Retinal pigment epithelial cell (primary cell): ENCODE data around the gene NBEA.

Experiments used
- DNase-seq: peaks from one replicate; pipeline ENCODE4 v3.0.0-alpha.2; 2010; ENCODE audit warnings: low read depth
- H3K4me3 ChIP-seq: 2 replicates; pipeline ENCODE4 v1.5.1; 2011; ENCODE audit warnings: mild to moderate bottlenecking, low read length, control low read depth, moderate library complexity
- CTCF ChIP-seq: conservative IDR thresholded peaks from 2 replicates; pipeline ENCODE4 v1.5.1; 2011; ENCODE audit warnings: low read depth, low read length, control low read depth, inconsistent platforms

Gene NBEA

GRCh38 chr13:35630551-35631275 lies 688.6 kb downstream of the NBEA start:
- DNase-seq = peak; percentile 28
- TF ChIP-seq CTCF = peak; percentile 77
- H3K4me3 ChIP-seq = no peak overlapping the region

GRCh38 chr13:35631666-35632065 lies 689.6 kb downstream of the NBEA start:
- no peak for TF ChIP-seq CTCF
- H3K4me3 ChIP-seq = no peak overlapping the region
- no peak for DNase-seq

GRCh38 chr13:35643625-35644024 lies 701.6 kb downstream of the NBEA start:
- DNase-seq = no peak

GRCh38 chr13:35646056-35646774 lies 704.1 kb downstream of the NBEA start:
- DNase-seq = no peak
- no peak overlapping the region for H3K4me3 ChIP-seq
- no peak for TF ChIP-seq CTCF

More at GRCh38 chr13:35643625-35644024, 701.6 kb downstream of the NBEA start:
- TF ChIP-seq CTCF = no peak
- no peak overlapping the region for H3K4me3 ChIP-seq

GRCh38 chr13:35648201-35648600 lies 706.1 kb downstream of the NBEA start:
- no peak for TF ChIP-seq CTCF
- H3K4me3 ChIP-seq = no peak overlapping the region
- no peak for DNase-seq

- DNase-seq = no peak
- no peak overlapping the region for H3K4me3 ChIP-seq
- TF ChIP-seq CTCF = no peak
Observed at GRCh38 chr13:35649162-35649561, 707.1 kb downstream of the NBEA start.

GRCh38 chr13:35659796-35660195 lies 717.7 kb downstream of the NBEA start:
- no peak for DNase-seq
- no peak overlapping the region for H3K4me3 ChIP-seq
- no peak for TF ChIP-seq CTCF
